ENCODE measurements around the gene CRYZL1.

DNA sequence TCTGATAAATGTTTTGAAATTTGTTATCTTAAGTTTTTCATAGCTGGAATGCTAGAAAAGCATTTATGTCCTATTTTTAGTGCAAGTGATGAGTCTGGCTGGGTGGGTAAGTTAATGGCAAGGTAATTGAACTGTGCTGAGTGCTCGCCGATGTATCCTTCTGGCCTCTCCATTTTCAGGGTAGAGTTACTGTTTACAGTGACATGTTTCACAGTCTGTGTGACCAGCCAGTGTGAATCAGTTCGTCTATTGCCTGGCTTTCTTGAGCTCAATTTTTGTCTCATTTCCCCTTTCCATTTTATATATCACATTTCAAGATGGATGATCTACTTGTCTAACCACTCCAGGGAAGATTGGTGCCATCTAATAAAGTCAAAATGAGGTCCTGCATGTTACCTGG is 44.8 kb upstream of the CRYZL1 start:
- TF ChIP-seq CTCF (conservative IDR thresholded peaks at IDR 0.05; ENCODE audit: low read depth, low read length) (no peak), EZH2 (IDR thresholded peaks at IDR 0.05; ENCODE audit: borderline replicate concordance, low read depth, low read length, poor library complexity, severe bottlenecking) (no peak)
